GM18505 (cell line): ENCODE results near the gene CD72.
"Not testable (repeated sequence)": the region's sequence is repeated elsewhere in the genome, so short reads cannot be mapped to it uniquely, and the experiment has no call there.

Experiments
- ATAC-seq: cut with Tn5 transposase; IDR thresholded peaks from one replicate; pipeline ENCODE4 v1.9.1; 2021; ENCODE audit not compliant: unreplicated experiment
- POLR2A ChIP-seq: IDR thresholded peaks from 4 replicates; pipeline ENCODE4 v1.6.1; 2011; ENCODE audit warnings: borderline replicate concordance; ENCODE audit not compliant: insufficient read depth, insufficient read length; ENCODE audit errors: extremely low read depth

CD72 gene

DNA sequence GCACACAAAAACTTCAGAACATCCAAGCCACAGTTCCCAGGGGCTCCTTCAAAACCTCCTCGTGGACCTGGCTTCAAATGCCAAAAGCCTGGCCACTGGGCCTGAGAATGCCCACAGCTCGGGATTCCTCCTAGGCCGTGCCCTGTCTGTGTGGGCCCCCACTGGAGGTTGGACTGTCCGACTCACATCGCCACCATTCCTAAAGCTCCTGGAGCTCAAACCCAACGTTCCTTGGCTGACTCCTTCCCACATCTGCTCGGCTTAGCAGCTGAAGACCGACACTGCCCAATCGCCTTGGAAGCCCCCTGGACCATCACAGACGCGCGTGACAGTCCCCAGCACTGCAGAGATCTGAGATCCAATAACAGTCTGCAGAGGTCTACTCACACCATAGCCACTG lies 24.8 kb upstream of the CD72 start:
- no peak for ATAC-seq
- TF ChIP-seq POLR2A: no peak

DNA sequence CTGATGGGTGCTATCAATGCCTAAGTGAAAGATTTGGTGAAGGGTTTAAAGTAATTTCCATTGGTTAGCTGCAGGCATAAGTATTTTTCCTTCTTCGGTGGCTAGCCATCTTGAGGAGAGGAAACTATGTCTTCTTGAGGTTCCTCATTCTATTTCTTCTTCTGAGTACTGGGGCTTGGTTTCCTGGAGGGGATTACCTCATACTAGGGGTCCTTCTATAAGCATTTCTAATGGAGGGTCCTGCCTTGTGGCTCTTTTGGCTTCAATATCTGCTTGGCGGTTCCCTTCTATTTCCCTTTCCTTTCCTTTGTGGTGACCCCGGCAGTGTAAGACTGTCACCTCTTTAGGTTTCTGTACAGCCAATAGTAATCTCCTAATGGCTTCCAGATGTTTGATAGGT lies 23.3 kb upstream of the CD72 start:
- not testable (repeated sequence) for ATAC-seq

DNA sequence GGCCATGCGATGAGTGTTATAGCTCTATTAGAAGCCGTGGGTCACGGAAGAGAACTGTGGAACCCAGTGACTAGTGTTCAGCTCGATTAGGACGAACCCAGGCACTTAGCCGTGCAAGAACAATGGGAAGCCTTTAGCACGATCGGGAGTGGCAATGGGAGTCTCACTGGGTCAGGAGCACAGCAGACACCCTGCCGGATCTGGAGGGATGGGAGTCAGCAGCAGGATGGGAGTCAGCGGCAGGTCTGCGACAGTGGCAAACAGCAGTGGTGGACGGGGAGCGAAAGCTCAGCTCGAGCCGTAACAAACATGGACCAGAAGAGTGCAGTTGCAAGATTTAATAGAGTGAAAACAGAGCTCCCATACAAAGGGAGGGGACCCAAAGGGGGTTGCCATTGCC lies 22.2 kb upstream of the CD72 start:
- ATAC-seq: not testable (repeated sequence)

DNA sequence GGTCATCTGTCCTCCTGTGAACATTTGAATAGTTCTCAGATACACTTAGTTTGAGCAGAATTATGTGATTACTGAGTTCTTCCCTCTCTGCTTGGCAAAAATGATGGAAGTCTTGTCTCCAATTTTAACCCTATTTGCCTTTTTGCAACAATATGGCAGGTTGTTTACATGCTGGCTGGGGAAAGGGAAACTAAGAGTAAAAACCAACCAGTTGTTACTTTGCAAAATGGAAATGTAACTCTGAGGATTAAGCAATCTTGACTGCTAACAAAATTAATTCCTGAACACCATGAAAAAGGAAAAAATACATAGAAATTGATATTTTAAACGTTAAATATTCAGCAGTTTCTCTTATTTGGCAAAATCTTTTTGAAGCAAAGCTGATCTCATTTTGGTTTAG lies 21.4 kb upstream of the CD72 start:
- TF ChIP-seq POLR2A: no peak
- ATAC-seq: no peak

DNA sequence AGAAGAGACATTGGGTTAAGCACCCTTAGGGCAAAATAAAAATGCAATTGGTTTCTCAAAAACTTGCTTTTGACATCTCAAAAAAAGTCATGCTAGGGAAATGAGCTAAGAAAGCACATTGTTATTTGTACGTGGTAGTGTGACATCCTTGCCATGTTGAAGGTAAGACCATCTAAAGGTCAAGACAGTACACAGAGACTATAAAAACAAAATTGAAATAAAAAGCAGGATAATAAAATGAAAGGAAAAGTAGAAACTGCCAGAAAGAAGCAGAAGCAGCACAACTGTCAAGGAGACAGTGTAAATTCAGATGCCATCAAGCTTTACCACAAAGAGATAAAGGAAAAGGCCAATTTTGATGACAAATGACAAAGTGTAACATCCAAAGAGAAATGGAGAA lies 21.0 kb upstream of the CD72 start:
- ATAC-seq: not testable (repeated sequence)

DNA sequence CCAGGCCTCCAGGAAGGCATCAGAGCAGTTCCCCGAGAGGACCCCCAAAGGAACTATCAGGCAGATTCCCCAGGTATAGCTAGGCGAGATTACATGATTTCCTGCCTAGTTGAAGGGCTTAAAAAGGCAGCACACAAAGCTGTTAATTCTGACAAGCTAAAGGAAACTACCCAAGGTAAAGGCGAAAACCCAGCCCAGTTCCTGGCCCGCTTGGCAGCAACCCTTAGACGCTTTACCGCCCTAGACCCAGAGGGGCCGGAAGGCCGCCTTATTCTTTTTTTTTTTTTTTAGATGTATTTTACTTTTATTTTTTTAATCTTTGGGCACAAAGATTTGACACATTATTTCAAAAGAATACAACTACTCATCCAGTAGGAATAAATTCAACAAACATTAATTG lies 20.5 kb upstream of the CD72 start:
- not testable (repeated sequence) for ATAC-seq

DNA sequence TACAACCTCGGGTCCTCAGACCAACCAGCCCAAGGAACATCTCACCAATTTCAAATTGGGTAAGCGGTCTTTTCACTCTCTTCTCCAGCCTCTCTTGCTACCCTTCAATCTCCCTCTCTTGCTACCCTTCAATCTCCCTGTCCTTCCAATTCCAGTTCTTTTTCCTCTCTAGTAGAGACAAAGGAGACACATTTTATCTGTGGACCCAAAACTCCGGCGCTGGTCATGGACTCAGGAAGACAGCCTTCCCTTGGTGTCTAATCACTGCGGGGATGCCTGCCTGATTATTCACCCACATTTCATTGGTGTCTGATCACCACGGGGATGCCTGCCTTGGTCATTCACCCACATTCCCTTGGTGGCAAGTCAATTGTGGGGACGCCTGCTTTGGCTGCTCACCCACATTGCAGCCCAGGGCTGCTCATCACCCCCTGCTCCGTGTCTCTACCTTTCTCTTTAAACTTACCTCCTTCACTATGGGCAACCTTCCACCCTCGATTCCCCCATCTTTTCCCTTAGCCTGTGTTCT lies 19.3 kb upstream of the CD72 start:
- ATAC-seq: not testable (repeated sequence)

DNA sequence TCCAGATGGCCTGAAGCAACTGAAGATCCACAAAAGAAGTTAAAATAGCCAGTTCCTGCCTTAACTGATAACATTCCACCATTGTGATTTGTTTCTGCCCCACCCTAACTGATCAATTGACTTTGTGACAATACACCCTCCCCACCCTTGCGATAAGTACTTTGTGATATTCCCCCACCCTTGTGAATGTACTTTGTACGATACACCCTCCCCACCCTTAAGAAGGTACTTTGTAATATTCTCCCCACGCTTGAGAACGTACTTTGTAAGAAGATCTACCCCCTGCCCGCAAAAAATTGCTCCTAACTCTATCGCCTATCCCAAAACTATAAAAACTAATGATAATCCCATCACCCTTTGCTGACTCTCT lies 18.6 kb upstream of the CD72 start:
- not testable (repeated sequence) for ATAC-seq

DNA sequence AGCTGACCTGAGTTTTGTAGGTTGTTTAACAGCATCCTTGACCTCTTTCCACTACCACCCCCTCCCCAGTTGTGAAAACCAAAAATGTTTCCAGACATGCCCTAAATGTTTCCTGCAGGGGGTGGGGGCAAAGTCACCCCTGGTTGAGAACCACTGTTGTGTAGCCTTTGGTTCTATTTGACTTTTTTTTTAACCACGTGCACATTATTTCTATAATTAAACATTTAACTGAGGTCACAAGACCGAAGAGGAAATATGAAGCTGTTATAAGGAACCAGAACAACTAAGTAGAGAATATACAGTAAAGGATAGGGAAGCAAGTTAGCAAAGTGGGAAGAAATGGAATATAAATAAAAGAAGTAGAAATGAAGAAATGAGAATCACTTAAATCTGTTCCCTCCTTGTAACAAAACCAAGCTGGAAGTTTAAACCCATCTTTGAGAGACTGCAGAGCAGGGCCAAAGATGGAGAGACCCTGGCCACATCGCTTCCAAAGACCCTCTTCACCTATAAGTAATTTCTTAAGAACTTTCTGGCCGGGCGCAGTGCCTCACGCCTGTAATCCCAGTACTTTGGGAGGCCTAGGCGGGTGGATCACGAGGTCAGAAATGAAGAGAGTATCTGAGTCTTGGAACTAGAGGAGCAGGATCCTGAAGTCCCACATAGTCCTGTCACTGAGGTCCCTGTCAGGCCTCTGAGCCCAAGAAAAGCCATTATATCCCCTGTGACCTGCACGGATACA lies 18.1 kb upstream of the CD72 start:
- no peak for ATAC-seq
- TF ChIP-seq POLR2A: no peak

DNA sequence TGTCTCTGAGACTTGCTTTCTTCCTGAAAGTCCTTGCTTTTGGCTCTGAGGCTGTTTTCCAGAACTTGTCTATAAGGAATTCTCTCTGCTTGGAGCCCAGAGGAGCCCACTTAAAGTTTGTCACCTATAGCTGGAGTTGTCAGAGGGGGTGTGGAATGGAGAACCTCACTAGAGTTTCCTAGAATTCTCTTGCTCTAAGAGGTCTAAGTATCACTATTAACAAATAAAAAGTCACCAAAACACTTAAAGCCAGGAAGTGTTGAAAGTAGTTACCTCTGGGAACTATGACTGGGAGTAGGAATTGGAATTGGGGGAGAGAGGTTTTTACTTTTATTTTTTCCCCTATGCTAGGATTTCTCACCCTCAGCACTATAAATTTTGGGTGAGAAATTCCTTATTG lies 17.5 kb upstream of the CD72 start:
- no peak for TF ChIP-seq POLR2A

DNA sequence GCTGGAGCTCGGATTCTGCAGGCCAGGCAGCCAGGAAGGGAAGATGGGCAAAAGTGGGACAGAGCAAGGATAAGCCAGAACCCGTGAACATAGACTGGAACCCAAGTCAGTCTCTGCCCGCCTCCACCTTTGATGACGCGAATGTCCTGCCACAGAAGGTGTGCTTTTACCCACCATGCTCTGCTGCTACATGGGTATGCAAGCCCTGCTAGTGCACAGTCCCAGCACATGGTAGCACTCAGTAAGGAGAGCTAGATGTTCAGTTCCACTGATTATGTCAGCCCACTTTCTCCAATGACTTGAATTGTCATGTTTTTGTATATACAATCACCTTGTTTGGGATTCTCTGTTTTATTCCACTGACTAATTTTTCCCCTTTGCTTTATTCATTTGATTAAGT lies 11.4 kb upstream of the CD72 start:
- no peak for TF ChIP-seq POLR2A
- ATAC-seq: no peak

More for the DNA sequence above, 17.5 kb upstream of the CD72 start:
- ATAC-seq: no peak

DNA sequence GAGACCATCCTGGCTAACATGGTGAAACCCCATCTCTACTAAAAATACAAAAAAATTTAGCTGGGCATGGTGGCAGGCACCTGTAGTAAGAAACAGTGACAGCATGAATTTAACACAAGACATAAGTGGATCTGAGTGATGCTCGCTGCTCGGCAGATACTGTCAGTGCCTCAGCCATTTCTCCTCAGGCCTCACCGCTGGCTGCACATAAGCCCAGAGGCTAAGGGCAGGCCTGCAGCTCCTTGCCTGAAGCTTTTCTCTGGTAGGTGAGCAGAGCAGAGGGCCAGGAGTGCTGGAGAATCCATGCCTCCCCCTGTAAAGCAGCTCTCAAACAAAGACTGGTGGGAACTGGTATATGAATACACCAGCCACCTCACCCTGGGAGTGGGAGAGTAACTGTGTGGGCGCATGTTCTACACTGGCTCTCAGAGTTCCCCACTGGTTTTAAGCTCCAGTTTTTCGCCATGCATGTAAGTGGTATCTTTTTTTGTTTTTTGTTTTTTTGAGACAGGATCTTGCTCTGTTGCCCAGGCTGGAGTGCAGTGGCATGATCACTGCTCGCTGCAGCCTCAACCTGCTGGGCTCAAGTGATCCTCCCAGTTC lies 10.3 kb upstream of the CD72 start:
- ATAC-seq: no peak
- no peak for TF ChIP-seq POLR2A

DNA sequence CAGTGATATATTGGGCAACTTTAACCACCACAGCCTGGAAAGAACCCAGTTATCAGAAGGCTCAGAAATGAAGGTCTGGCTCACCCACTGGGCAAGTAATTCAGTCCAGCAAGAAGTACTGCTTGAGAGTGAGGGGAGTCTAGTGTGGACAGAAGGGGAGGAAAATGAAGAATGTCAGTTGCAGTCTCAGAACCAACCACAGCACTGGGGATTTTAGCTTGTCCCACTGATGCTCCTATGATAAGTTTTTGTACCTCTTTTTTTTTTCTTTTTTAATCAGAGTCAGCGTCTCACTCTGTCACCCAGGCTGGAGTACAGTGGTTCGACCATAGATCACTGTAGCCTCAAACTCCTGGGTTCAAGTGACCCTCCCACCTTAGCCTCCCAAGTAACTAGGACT lies 9.4 kb upstream of the CD72 start:
- ATAC-seq: no peak

DNA sequence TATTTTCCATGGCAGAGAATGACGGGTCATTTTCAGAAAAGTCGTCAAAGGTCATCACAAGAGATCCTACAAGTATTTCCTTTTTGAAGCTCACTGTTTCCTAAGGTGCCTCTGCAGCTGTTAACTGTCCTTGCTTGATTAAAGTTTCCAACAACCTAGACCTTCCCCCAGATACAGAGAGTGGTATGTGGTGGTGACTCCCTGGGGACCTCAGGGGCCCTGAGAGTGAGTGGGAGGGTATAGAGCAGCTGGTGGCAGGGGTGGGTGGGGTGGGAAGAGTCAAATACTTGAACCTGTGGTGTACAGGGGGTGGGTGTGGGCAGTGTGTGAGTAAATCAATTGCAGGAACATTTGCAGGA lies 1.6 kb upstream of the CD72 start:
- TF ChIP-seq POLR2A: peak; percentile 11
- ATAC-seq: peak; percentile 54

More for the DNA sequence above, 9.4 kb upstream of the CD72 start:
- no peak for TF ChIP-seq POLR2A
